Endodermal cell (in vitro differentiated cells): Measurements from ENCODE around the gene SELL. TPM values are rescaled to one million over a fixed set of nuclear protein-coding genes. Genes with fewer than 3 reads are reported as not detected.
A peak's percentile ranks its signal among the peaks of the same experiment; 100 is the strongest.

Source experiments
- DNase-seq: peaks from one replicate; pipeline ENCODE4 v3.0.0-alpha.2; 2017
- H3K27ac ChIP-seq: 2 replicates; pipeline ENCODE4 v1.5.1; 2013; ENCODE audit warnings: mild to moderate bottlenecking, low read depth, low read length, moderate library complexity
- H3K27me3 ChIP-seq: 2 replicates; pipeline ENCODE4 v1.6.1; 2013; ENCODE audit warnings: mild to moderate bottlenecking, low read length, moderate library complexity; ENCODE audit not compliant: insufficient read depth, control insufficient read depth, poor library complexity, severe bottlenecking
- H3K36me3 ChIP-seq: 2 replicates; pipeline ENCODE4 v1.7.0; 2013; ENCODE audit warnings: mild to moderate bottlenecking, low read length, moderate library complexity; ENCODE audit not compliant: control insufficient read depth, insufficient read depth
- H3K4me1 ChIP-seq: one replicate; pipeline ENCODE4 v1.7.0; 2013; ENCODE audit warnings: low read length; ENCODE audit not compliant: control insufficient read depth, insufficient read depth
- H3K4me3 ChIP-seq: 2 replicates; pipeline ENCODE4 v1.5.1; 2013; ENCODE audit warnings: mild to moderate bottlenecking, low read length, moderate library complexity
- H3K9ac ChIP-seq: 2 replicates; pipeline ENCODE4 v1.6.1; 2013; ENCODE audit warnings: mild to moderate bottlenecking, low read length, moderate library complexity; ENCODE audit not compliant: poor library complexity, severe bottlenecking; ENCODE audit errors: extremely low read depth
- H3K9me3 ChIP-seq: 2 replicates; pipeline ENCODE4 v1.6.1; 2013; ENCODE audit warnings: mild to moderate bottlenecking, low read length, moderate library complexity; ENCODE audit not compliant: control insufficient read depth
- H3K27ac Mint-ChIP-seq: 2 replicates; pipeline ENCODE4 v1.8.0; 2020; ENCODE audit warnings: mixed read lengths
- H3K27me3 Mint-ChIP-seq: 2 replicates; pipeline ENCODE4 v1.8.0; 2021; ENCODE audit warnings: mild to moderate bottlenecking, mixed read lengths; ENCODE audit not compliant: insufficient read depth
- H3K36me3 Mint-ChIP-seq: 2 replicates; pipeline ENCODE4 v1.8.0; 2020; ENCODE audit warnings: low read depth, mixed read lengths
- H3K4me1 Mint-ChIP-seq: 2 replicates; pipeline ENCODE4 v1.8.0; 2020; ENCODE audit warnings: mixed read lengths
- H3K4me3 Mint-ChIP-seq: 2 replicates; pipeline ENCODE4 v1.8.0; 2020; ENCODE audit warnings: mild to moderate bottlenecking, moderate library complexity, mixed read lengths
- H3K9me3 Mint-ChIP-seq: 2 replicates; pipeline ENCODE4 v1.8.0; 2020; ENCODE audit warnings: mild to moderate bottlenecking, mixed read lengths
- WGBS, 2 experiments: methylation state at CpG; one replicate each; pipeline versions ENCODE4 v1.1.5 to v1.1.7; 2013; ENCODE audit warnings: missing lambda C conversion rate in 2 of 2, mixed read lengths in 1 of 2; ENCODE audit not compliant: insufficient coverage in 1 of 2, insufficient read length in 1 of 2; 5-methylcytosine and 5-hydroxymethylcytosine counted together
- total RNA-seq, 2 donors: library from RNA; stranded (reverse); fragmentation: NEBNext Ultra II Directional in 1 of 2; extraction: Animal tissue kit (Norgen Biotek cat#: 25700) in 1 of 2; gene quantifications; 2 replicates in 1 of 2; 3 replicates in 1 of 2; pipeline ENCODE4 v1.2.1, GENCODE V29; 2021
- TF ChIP-seq, protein P1 (sequence below): fragments of 200-600 bp; sonication (generic); conservative IDR thresholded peaks from 2 replicates; pipeline ENCODE4 v1.5.0; 2021; ENCODE audit warnings: antibody characterized with exemption, mild to moderate bottlenecking

Gene SELL
- total RNA-seq, 2 donors from 2014 or later: 0.95 TPM; not detected in 1

DNA sequence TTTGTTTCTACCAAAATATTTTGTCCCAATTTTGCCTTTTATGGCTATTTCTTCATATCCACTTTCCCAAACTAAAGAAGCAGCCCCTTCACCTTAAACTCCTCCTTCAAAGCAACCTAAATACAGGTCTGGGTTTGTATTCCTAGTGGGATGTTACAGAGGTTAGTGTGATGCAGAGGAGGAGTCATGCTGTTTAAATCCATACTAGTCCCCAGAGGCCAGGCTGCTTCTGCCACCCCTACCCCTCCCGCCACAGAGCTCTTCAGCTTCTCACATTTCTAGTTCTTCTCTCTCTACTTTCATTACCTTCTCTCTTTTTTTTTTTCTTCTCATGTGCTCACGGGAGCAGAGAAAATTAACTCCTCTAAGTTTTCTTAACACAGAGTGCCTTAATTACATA, 29.3 kb downstream of the SELL start:
- H3K36me3 Mint-ChIP-seq: no peaks in the 10 kb centered on the region
- H3K27me3 ChIP-seq: no peaks in the 10 kb centered on the region

DNA sequence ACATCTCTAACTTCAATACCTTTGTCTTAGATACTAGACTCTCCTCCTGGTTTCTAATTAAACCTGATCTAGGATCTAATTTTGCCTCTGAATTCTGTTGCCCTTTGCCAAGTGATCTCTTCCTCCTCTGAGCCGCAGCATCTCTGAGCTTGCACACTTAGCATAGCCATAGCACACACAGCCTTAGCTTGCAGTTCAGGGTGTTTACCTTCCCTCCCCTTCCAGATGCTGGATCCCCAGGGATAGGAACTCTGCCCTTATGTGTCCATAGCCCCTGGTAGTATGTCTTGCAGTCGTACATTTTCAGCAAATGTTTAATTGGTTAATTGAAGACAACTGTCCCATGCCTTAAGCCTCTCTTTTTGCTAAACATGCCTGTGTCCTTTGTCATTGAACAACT, 30.3 kb downstream of the SELL start:
- H3K4me3 ChIP-seq: peak overlapping the region; percentile 4
- no peaks in the 10 kb centered on the region for H3K27me3 ChIP-seq
- H3K4me3 Mint-ChIP-seq: no peak overlapping the region
- peaks cover 23% of the 10 kb centered on the region for H3K27me3 Mint-ChIP-seq
- H3K27ac ChIP-seq: no peak overlapping the region
- H3K9ac ChIP-seq: no peak overlapping the region
- WGBS, 2 experiments: 63 to 87% methylated on average over 1 to 2 of the region's 2 CpGs
- H3K36me3 ChIP-seq: no peaks in the 10 kb centered on the region
- peaks cover 22% of the 10 kb centered on the region for H3K9me3 ChIP-seq
- H3K4me1 ChIP-seq: peaks cover 8% of the 10 kb centered on the region
- H3K4me1 Mint-ChIP-seq: peaks cover 22% of the 10 kb centered on the region
- TF ChIP-seq, protein P1, sequence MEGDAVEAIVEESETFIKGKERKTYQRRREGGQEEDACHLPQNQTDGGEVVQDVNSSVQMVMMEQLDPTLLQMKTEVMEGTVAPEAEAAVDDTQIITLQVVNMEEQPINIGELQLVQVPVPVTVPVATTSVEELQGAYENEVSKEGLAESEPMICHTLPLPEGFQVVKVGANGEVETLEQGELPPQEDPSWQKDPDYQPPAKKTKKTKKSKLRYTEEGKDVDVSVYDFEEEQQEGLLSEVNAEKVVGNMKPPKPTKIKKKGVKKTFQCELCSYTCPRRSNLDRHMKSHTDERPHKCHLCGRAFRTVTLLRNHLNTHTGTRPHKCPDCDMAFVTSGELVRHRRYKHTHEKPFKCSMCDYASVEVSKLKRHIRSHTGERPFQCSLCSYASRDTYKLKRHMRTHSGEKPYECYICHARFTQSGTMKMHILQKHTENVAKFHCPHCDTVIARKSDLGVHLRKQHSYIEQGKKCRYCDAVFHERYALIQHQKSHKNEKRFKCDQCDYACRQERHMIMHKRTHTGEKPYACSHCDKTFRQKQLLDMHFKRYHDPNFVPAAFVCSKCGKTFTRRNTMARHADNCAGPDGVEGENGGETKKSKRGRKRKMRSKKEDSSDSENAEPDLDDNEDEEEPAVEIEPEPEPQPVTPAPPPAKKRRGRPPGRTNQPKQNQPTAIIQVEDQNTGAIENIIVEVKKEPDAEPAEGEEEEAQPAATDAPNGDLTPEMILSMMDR: no peak
- no peaks in the 10 kb centered on the region for H3K36me3 Mint-ChIP-seq
- no peaks in the 10 kb centered on the region for H3K9me3 Mint-ChIP-seq
- no peak for DNase-seq
- H3K27ac Mint-ChIP-seq: no peak overlapping the region

More for the DNA sequence above, 29.3 kb downstream of the SELL start:
- peak; percentile 57 for DNase-seq
- WGBS, 2 experiments: 17 to 43% methylated on average over 2 of the region's 2 CpGs
- TF ChIP-seq, protein P1: no peak
- Histone ChIP-seq H3K4me1 (peaks cover 8% of the 10 kb centered on the region), H3K9ac (no peak overlapping the region), H3K4me3 (peak overlapping the region; percentile 4), H3K36me3 (no peaks in the 10 kb centered on the region), H3K27ac (no peak overlapping the region), H3K9me3 (peaks cover 29% of the 10 kb centered on the region)
- Mint-ChIP-seq H3K9me3 (no peaks in the 10 kb centered on the region), H3K4me1 (peaks cover 22% of the 10 kb centered on the region), H3K27ac (no peak overlapping the region), H3K27me3 (peaks cover 21% of the 10 kb centered on the region), H3K4me3 (no peak overlapping the region)

DNA sequence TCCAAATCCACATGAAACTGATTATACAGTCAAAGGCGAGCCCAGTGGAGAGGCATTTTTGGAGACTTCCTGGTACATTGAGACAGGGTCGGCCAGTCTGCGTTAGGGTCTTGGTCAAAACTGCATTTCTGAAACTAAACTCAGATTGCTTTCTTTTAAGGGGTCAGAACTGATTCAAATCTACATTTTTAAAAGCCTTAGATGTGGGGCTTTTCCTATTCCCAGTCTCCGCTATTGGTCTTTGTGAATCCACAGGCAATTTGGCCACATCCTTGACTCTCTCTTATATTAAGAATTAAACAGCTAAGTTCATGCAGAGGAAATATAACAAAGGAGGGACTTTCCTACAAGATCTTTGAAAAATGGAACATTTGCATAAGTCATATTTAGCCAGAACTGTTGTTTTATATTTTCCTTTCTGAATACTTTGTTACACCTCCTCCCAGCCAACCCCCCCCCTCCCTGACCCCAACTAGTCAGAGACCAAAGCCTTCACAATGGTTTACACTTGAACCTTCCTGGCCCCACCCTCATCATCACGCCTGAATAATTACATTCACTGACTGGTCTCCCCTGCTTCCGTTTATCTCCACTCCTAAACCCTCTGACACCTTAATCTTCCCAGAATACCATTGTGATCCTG, 30.9 kb downstream of the SELL start:
- Histone ChIP-seq H3K36me3 (no peaks in the 10 kb centered on the region), H3K9me3 (peaks cover 22% of the 10 kb centered on the region), H3K27me3 (no peaks in the 10 kb centered on the region), H3K27ac (no peak overlapping the region), H3K4me1 (peaks cover 8% of the 10 kb centered on the region), H3K9ac (no peak overlapping the region), H3K4me3 (no peak overlapping the region)
- Mint-ChIP-seq H3K27ac (no peak overlapping the region), H3K36me3 (no peaks in the 10 kb centered on the region), H3K4me3 (no peak overlapping the region), H3K27me3 (peaks cover 23% of the 10 kb centered on the region), H3K9me3 (no peaks in the 10 kb centered on the region), H3K4me1 (peaks cover 25% of the 10 kb centered on the region)
- TF ChIP-seq, protein P1: no peak
- 70 to 73% methylated on average over 6 of the region's 6 CpGs for WGBS, 2 experiments
- no peak for DNase-seq
